Liver (tissue), 3 donors: ENCODE data around the gene DEPDC5.

ENCODE experiments used
- CTCF ChIP-seq: fragments of 150-350 bp; IDR thresholded peaks from 2 replicates; pipeline ENCODE4 v1.5.1; 2017; ENCODE audit warnings: improper control_type of control experiment, low read depth, low read length; ENCODE audit not compliant: missing input control
- GABPA ChIP-seq, 2 donors: IDR thresholded peaks in 1 of 2; conservative IDR thresholded peaks in 1 of 2; 2 replicates each; pipeline ENCODE4 v1.6.1; 2016; ENCODE audit warnings: antibody characterized with exemption in 2 of 2, mild to moderate bottlenecking in 1 of 2, moderate library complexity in 1 of 2
- MAX ChIP-seq: IDR thresholded peaks from 2 replicates; pipeline ENCODE4 v1.6.1; 2016; ENCODE audit warnings: antibody characterized with exemption
- donor health status: healthy.
- donor health status: healthy.

DNA sequence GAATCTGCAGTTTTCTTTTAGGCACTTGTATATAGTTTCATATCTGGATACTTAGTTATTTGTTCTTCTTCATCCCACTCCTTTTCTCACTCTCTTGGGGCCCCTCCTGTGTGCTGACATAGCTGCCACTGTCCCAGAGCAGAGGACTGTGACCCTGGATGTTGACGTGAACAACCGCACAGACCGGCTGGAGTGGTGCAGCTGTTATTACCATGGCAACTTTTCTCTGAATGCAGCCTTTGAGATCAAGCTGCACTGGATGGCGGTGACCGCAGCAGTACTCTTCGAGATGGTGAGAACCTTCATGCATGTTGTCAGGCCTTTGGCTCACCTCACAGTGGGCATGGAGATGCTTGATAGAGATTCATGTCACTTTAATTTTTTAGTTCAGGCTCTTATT lies 139.6 kb downstream of the DEPDC5 start:
- TF ChIP-seq GABPA (IDR thresholded peaks at IDR 0.05 in 1 of 2, conservative IDR thresholded peaks at IDR 0.05 in 1 of 2) (no peak), CTCF (no peak), MAX (no peak)
